ENCODE measurements around the gene DUSP21. TPM values are rescaled to one million over a fixed set of nuclear protein-coding genes. Genes with fewer than 3 reads are reported as not detected.

DUSP21 gene
- total and polyA plus RNA-seq, 2 donors (not counting 1 experiment from before 2014, with no cell fraction given), result not detected

GRCh38 chrX:44828008-44828605, 15.7 kb upstream of the DUSP21 start:
- DNase-seq, result no peak
- Mint-ChIP-seq H3K9me3 (ENCODE audit: insufficient read depth) (no peaks in the 10 kb centered on the region), H3K4me3 (no peak overlapping the region), H3K27me3 (no peaks in the 10 kb centered on the region), H3K27ac (no peak overlapping the region), H3K4me1 (no peaks in the 10 kb centered on the region)
- H3K9ac ChIP-seq (ENCODE audit: low read length), result no peak overlapping the region
- POLR2A ChIA-PET, result no interaction called here
- H2AFZ ChIP-seq (ENCODE audit: insufficient read depth, low read depth, low read length, poor library complexity, severe bottlenecking), result no peak overlapping the region
- H4K20me1 ChIP-seq (ENCODE audit: control insufficient read depth, insufficient read depth, low read length, poor library complexity, severe bottlenecking), result no peaks in the 10 kb centered on the region
- ATAC-seq (ENCODE audit: low read depth), result no peak
- CTCF ChIA-PET, result no interaction called here
- no peaks in the 10 kb centered on the region for H3K9me3 ChIP-seq (ENCODE audit: control extremely low read depth in 1 of 3, control insufficient read depth in 2 of 3, insufficient read depth in 1 of 3, low read length in 2 of 3)
- H3K4me2 ChIP-seq (replicated peaks; ENCODE audit: low read depth, low read length, poor library complexity, severe bottlenecking), result no peak overlapping the region
- H3K4me3 ChIP-seq (ENCODE audit: control extremely low read depth in 1 of 5, extremely low read depth in 1 of 5, insufficient read depth in 1 of 5, low read depth in 2 of 5, low read length in 4 of 5), result no peak overlapping the region
- no peak for TF ChIP-seq EZH2 (IDR thresholded peaks at IDR 0.05; ENCODE audit: borderline replicate concordance, insufficient read depth, low read depth, low read length, poor library complexity, severe bottlenecking)
- no peak for TF ChIP-seq CTCF (IDR thresholded peaks at IDR 0.05)
- intact Hi-C loops (cut with micrococcal nuclease), result no loop called here
- H3K4me1 ChIP-seq (ENCODE audit: control insufficient read depth in 2 of 2, insufficient read depth in 2 of 2, low read length in 2 of 2), result no peaks in the 10 kb centered on the region
- no peaks in the 10 kb centered on the region for H3K36me3 ChIP-seq (replicated peaks in 1 of 2; ENCODE audit: control extremely low read depth in 1 of 2, control insufficient read depth in 1 of 2, extremely low read depth in 1 of 2, insufficient read depth in 2 of 2, low read length in 1 of 2)
- no peaks in the 10 kb centered on the region for H3K79me2 ChIP-seq (ENCODE audit: control insufficient read depth, insufficient read depth, low read length)
- no CpG with 5 or more reads among the region's 4 CpGs for WGBS (ENCODE audit: insufficient coverage)
- H3K27me3 ChIP-seq (replicated peaks in 1 of 4; ENCODE audit: control extremely low read depth in 1 of 4, control insufficient read depth in 3 of 4, insufficient read depth in 4 of 4, low read length in 3 of 4), result no peaks in the 10 kb centered on the region
- no peak overlapping the region for H3K27ac ChIP-seq (ENCODE audit: low read length in 2 of 2)

DNA sequence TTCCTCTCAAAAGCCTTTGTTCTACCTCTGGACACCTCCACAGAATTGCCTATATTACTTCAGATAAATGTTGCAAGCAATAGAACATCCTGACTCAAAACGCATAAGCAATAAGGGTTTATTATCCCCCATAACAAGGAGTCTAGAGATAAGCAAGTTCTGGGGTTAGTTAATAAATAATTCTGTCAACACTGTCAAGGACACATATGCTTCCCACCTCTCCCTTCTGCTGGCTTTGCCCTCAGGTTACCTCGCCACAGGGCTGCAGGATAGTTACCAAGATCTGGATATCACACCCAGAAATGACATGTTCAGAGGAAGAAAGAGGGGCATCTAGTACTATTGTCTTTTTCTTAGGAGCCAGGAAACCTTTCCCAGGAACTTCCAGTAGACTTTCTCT, 14.0 kb upstream of the DUSP21 start:
- Histone ChIP-seq H3K36me3 (replicated peaks in 1 of 2; ENCODE audit: control extremely low read depth in 1 of 2, control insufficient read depth in 1 of 2, extremely low read depth in 1 of 2, insufficient read depth in 2 of 2, low read length in 1 of 2) (no peaks in the 10 kb centered on the region), H3K27ac (ENCODE audit: low read length in 2 of 2) (no peak overlapping the region), H3K9me3 (ENCODE audit: control extremely low read depth in 1 of 3, control insufficient read depth in 2 of 3, insufficient read depth in 1 of 3, low read length in 2 of 3) (no peaks in the 10 kb centered on the region), H3K27me3 (replicated peaks in 1 of 4; ENCODE audit: control extremely low read depth in 1 of 4, control insufficient read depth in 3 of 4, insufficient read depth in 4 of 4, low read length in 3 of 4) (no peaks in the 10 kb centered on the region), H3K9ac (ENCODE audit: low read length) (no peak overlapping the region), H3K4me3 (ENCODE audit: control extremely low read depth in 1 of 5, extremely low read depth in 1 of 5, insufficient read depth in 1 of 5, low read depth in 2 of 5, low read length in 4 of 5) (no peak overlapping the region), H3K79me2 (ENCODE audit: control insufficient read depth, insufficient read depth, low read length) (no peaks in the 10 kb centered on the region), H2AFZ (ENCODE audit: insufficient read depth, low read depth, low read length, poor library complexity, severe bottlenecking) (no peak overlapping the region), H4K20me1 (ENCODE audit: control insufficient read depth, insufficient read depth, low read length, poor library complexity, severe bottlenecking) (no peaks in the 10 kb centered on the region), H3K4me1 (ENCODE audit: control insufficient read depth in 2 of 2, insufficient read depth in 2 of 2, low read length in 2 of 2) (no peaks in the 10 kb centered on the region), H3K4me2 (replicated peaks; ENCODE audit: low read depth, low read length, poor library complexity, severe bottlenecking) (no peak overlapping the region)
- no peak for DNase-seq
- Mint-ChIP-seq H3K4me3 (no peak overlapping the region), H3K9me3 (ENCODE audit: insufficient read depth) (no peaks in the 10 kb centered on the region), H3K27ac (no peak overlapping the region), H3K4me1 (no peaks in the 10 kb centered on the region), H3K27me3 (no peaks in the 10 kb centered on the region)
- ATAC-seq (ENCODE audit: low read depth), result no peak
- ChIA-PET CTCF (no interaction called here), POLR2A (no interaction called here)
- TF ChIP-seq EZH2 (IDR thresholded peaks at IDR 0.05; ENCODE audit: borderline replicate concordance, insufficient read depth, low read depth, low read length, poor library complexity, severe bottlenecking) (no peak), CTCF (IDR thresholded peaks at IDR 0.05) (no peak)
- intact Hi-C loops (cut with micrococcal nuclease), result no loop called here
- WGBS (ENCODE audit: insufficient coverage), result no CpG with 5 or more reads among the region's 2 CpGs
